Measurements from ENCODE around the gene LBHD2. TPM values are rescaled to one million over a fixed set of nuclear protein-coding genes. Genes with fewer than 3 reads are reported as not detected.

Gene LBHD2
- total and polyA plus RNA-seq, 2 of the 8 experiments (the other 6 are each of a cell fraction or from before 2014, with no cell fraction given): not detected

GRCh38 chr14:103072595-103073366 lies 11.2 kb upstream of the LBHD2 start:
- Histone ChIP-seq H3K4me1 (replicated peaks in 1 of 4; ENCODE audit: control insufficient read depth in 3 of 4, insufficient read depth in 4 of 4, low read length in 3 of 4) (peaks cover 0 to 6% (median 0%) of the 10 kb centered on the region in 4 experiments; a peak in 2 of 7 replicates), H2BK20ac (ENCODE audit: low read length) (no peak overlapping the region), H3K23ac (ENCODE audit: insufficient read length) (no peak overlapping the region), H3K79me1 (ENCODE audit: low read depth, low read length) (no peaks in the 10 kb centered on the region), H3K27ac (ENCODE audit: low read depth, low read length) (no peak overlapping the region), H2BK120ac (replicated peaks; ENCODE audit: low read depth, low read length) (no peak overlapping the region), H3K14ac (ENCODE audit: insufficient read length) (no peak overlapping the region), H3K9ac (replicated peaks in 1 of 4; ENCODE audit: extremely low read depth in 1 of 4, low read depth in 3 of 4, low read length in 3 of 4) (no peak overlapping the region), H3K27me3 (replicated peaks in 1 of 4; ENCODE audit: control insufficient read depth in 3 of 4, extremely low read depth in 1 of 4, insufficient read depth in 3 of 4, low read length in 3 of 4) (peaks cover 0 to 9% (median 2%) of the 10 kb centered on the region in 4 experiments; a peak in 1 of 7 replicates), H2AFZ (ENCODE audit: low read length) (no peak overlapping the region), H3K4ac (replicated peaks; ENCODE audit: insufficient read length, low read depth, low read length) (no peak overlapping the region), H4K8ac (ENCODE audit: extremely low read depth, insufficient read depth, low read length) (peak overlapping the region; percentile 85), H3K4me2 (ENCODE audit: insufficient read depth in 1 of 2, low read depth in 2 of 2, low read length in 2 of 2) (no peak overlapping the region), H2AK5ac (ENCODE audit: low read depth, low read length) (no peak overlapping the region), H3K9me3 (ENCODE audit: insufficient read depth in 2 of 2, low read depth in 1 of 2, low read length in 1 of 2) (no peaks in the 10 kb centered on the region), H4K91ac (replicated peaks; ENCODE audit: insufficient read length, low read length) (no peak overlapping the region), H4K5ac (ENCODE audit: insufficient read length, low read depth, low read length) (no peak overlapping the region), H3K36me3 (ENCODE audit: control insufficient read depth in 2 of 4, insufficient read depth in 4 of 4, low read length in 3 of 4) (no peaks in the 10 kb centered on the region), H3K18ac (ENCODE audit: extremely low read depth, low read length) (no peak overlapping the region), H3K56ac (replicated peaks; ENCODE audit: insufficient read length, low read depth, low read length) (no peak overlapping the region), H2BK12ac (ENCODE audit: low read depth, low read length) (no peak overlapping the region), H2BK15ac (ENCODE audit: low read length) (0 out of 2 replicates have a peak overlapping the region, but pooled peaks have one; percentile 31), H4K20me1 (replicated peaks in 1 of 2; ENCODE audit: control insufficient read depth in 1 of 2, insufficient read depth in 2 of 2, low read length in 2 of 2) (no peaks in the 10 kb centered on the region), H3K79me2 (ENCODE audit: control insufficient read depth in 1 of 2, insufficient read depth in 2 of 2, low read length in 2 of 2) (no peaks in the 10 kb centered on the region), H2BK5ac (ENCODE audit: low read depth, low read length) (no peak overlapping the region), H3K4me3 (ENCODE audit: extremely low read depth in 1 of 4, insufficient read depth in 2 of 4, low read depth in 3 of 4, low read length in 4 of 4) (no peak overlapping the region), H3K23me2 (ENCODE audit: low read depth, low read length) (peaks cover 6% of the 10 kb centered on the region; the same call in 1 of the 2 replicates)
- CTCF ChIA-PET (ENCODE audit: partially characterized antibody): interaction anchor here (1.1 to 3.5 kb wide), 5 partner anchors 13 to 101 kb away, joined by 3 to 17 read pairs (median 4); no protein-coding TSS in a partner anchor
- no peak for DNase-seq (ENCODE audit: low read depth in 1 of 2, low spot score in 2 of 2)
- 77% methylated on average over 20 of the region's 21 CpGs; no CpG with 5 or more reads in 1 of the 2 experiments for whole genome bisulfite sequencing, 2 experiments (ENCODE audit: extremely low coverage in 1 of 2, insufficient coverage in 1 of 2, insufficient read length in 1 of 2, insufficient replicate concordance in 2 of 2, low coverage in 1 of 2, low lambda C conversion rate in 2 of 2, missing lambda C conversion rate in 1 of 2)
- FAIRE-seq: no peak
- POLR2A ChIA-PET (ENCODE audit: partially characterized antibody): no interaction called here
- no peak for TF ChIP-seq SRF (IDR thresholded peaks at IDR 0.05; ENCODE audit: low read depth, low read length)
- TF ChIP-seq GABPA (IDR thresholded peaks at IDR 0.05; ENCODE audit: borderline replicate concordance, insufficient read depth, low read length): no peak
- no peak for TF ChIP-seq CHD1 (IDR thresholded peaks at IDR 0.05; ENCODE audit: low read depth, low read length)
- TF ChIP-seq RNF2 (IDR thresholded peaks at IDR 0.05; ENCODE audit: borderline replicate concordance, low read depth, low read length, missing control alignments, poor library complexity, severe bottlenecking): no peak
- TF ChIP-seq RXRA (IDR thresholded peaks at IDR 0.05; ENCODE audit: insufficient read depth, low read depth, low read length): no peak
- no peak for TF ChIP-seq USF2 (IDR thresholded peaks at IDR 0.05; ENCODE audit: low read length)
- TF ChIP-seq EGR1 (IDR thresholded peaks at IDR 0.05; ENCODE audit: borderline replicate concordance, low read depth, low read length): no peak
- TF ChIP-seq SIRT6 (IDR thresholded peaks at IDR 0.05; ENCODE audit: low read length): no peak
- no peak for TF ChIP-seq TEAD4 (IDR thresholded peaks at IDR 0.05; ENCODE audit: low read depth, low read length)
- no peak for TF ChIP-seq GTF2F1 (IDR thresholded peaks at IDR 0.05; ENCODE audit: borderline replicate concordance, low read depth, low read length)
- TF ChIP-seq TBP (IDR thresholded peaks at IDR 0.05; ENCODE audit: low read depth, low read length): no peak
